HG03469 (cell line): ENCODE data around the gene EIF4E1B.
A peak's percentile ranks its signal among the peaks of the same experiment; 100 is the strongest.

Experiments
- ATAC-seq: cut with Tn5 transposase; IDR thresholded peaks from one replicate; pipeline ENCODE4 v1.9.1; 2021; ENCODE audit warnings: mild to moderate bottlenecking, moderate library complexity, moderate number of reproducible peaks; ENCODE audit not compliant: unreplicated experiment

Gene EIF4E1B

GRCh38 chr5:176644878-176645670, 14.6 kb downstream of the EIF4E1B start:
- no peak for ATAC-seq

GRCh38 chr5:176646049-176646706, 15.7 kb downstream of the EIF4E1B start:
- ATAC-seq, result no peak

GRCh38 chr5:176646707-176647029, 16.2 kb downstream of the EIF4E1B start:
- peak; percentile 3 for ATAC-seq

DNA sequence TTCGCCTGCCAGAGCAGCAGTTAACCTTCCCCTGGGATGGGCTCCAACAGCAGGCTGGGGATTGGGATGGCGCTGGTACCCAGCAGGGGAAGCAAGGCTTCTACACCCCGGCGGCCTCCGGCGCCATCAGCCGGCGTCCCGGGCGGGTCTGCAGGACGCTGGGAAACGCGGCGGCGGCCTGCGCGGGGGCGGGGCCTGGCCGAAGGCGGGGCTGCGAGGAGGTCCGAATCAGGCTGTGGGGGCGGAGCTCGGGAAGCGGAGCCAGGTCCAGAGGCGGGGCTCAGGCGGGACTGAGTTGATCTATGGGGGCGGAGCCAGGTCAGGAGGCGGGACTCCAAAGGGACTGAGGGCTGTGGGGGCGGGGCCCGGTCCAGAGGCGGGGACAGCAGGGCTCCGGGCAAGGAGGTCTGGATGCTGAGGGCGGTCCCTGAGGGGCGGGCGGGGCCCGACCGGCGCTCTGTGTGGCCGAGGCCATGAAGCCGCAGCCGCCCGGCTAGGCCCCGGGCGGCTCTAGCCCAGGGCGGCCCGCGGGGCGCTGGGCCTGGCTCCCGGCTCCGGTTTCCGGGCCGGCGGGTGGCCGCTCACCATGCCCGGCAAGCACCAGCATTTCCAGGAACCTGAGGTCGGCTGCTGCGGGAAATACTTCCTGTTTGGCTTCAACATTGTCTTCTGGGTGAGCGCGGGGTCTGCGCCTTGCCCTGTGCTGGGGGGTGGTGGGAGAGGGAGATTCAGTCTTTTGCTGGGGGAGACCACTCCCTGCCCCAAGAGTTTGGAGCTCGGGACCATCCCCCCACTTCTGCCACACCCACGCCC, 16.8 kb downstream of the EIF4E1B start, which contains the start of gene TSPAN17:
TSPAN17 (plus strand) TSS at position 455 of the 813 bp plus-strand sequence; CDS start at position 587, 132 bp downstream.
- ATAC-seq, result peak; percentile 83

DNA sequence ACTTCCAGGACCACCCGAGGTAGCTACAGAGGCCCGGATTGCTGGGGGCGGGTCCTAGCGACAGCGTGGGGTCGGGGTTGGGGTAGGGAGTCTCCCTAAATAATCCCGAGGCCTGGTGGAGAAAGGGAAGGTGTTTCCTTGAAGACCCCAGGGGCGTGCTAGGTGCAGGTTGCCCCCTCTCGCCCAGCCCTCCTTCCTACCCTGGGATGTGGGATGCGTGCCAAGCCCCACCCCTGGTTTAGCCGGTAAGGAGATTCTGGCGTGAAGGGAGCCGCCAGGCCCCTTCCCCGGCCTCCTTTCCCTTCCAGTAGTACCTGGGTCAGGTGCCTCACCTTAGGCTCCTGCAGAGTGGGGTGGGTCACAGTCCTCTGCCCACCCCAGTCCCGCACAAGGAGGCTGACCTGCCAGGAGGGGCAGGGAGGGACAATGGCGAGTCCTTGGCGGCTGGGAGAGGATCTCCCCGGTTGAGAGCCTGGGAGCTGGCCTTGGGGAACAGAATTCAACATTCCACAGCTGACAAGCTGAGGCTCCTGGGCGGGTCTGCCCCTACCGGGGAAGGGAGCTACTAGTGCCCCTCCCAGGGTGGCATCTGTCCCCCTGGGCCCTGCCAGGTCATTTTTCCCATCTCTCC, 17.5 kb downstream of the EIF4E1B start:
- no peak for ATAC-seq

- ATAC-seq, result no peak
These were observed 18.2 kb downstream of the EIF4E1B start for GRCh38 chr5:176648474-176649194.

DNA sequence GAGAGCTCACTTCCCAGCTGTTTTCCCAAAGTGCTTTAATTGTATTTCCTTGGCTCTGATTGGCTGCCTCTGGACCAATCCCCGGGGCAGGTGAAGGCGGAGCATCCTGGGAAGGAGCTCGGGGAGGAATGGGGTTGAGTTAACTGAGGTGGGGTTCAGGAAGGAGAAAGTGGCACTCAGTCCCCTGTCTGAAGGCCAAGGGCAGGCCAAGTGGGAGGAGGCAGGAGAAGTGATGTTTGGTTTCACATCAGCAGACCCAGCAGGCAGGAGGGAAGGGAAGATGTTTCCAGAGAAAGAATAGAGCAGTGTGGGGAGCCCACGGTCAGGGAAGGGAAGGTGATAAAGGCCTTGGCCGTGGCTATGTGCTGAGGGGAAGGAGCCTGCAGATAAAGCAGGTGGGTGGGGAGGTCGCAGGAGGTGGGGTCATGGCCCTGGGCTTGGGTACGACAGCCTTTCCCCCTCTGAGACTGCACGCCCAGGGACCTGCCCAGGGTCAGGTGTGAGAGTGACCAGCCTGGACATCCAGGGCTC, 19.9 kb downstream of the EIF4E1B start:
- ATAC-seq, result no peak

GRCh38 chr5:176651472-176651980, 21.1 kb downstream of the EIF4E1B start:
- no peak for ATAC-seq

- ATAC-seq, result no peak
These were observed 21.7 kb downstream of the EIF4E1B start for GRCh38 chr5:176652136-176652535.

GRCh38 chr5:176653401-176654385, 23.2 kb downstream of the EIF4E1B start:
- no peak for ATAC-seq

DNA sequence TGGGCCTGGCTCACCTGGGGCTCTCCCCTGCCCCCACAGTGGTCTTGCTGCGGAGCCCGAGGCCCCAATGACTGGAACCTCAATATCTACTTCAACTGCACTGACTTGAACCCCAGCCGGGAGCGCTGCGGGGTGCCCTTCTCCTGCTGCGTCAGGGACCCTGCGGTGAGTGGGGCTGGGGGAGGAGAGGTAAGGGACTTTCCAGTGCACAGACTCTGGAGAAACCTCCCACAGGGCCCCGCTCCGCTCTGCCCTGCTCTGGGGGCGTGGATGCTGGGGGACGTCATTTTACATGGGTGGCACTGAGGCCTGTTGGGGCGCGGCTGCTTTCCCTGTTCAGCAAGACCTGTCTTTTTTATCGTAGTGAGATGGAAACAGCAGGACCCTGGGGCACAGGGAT, 24.4 kb downstream of the EIF4E1B start:
- ATAC-seq, result no peak

- no peak for ATAC-seq
These were observed 26.1 kb downstream of the EIF4E1B start for GRCh38 chr5:176656467-176656990.

- peak; percentile 37 for ATAC-seq
These were observed 27.6 kb downstream of the EIF4E1B start for GRCh38 chr5:176658007-176658599.

DNA sequence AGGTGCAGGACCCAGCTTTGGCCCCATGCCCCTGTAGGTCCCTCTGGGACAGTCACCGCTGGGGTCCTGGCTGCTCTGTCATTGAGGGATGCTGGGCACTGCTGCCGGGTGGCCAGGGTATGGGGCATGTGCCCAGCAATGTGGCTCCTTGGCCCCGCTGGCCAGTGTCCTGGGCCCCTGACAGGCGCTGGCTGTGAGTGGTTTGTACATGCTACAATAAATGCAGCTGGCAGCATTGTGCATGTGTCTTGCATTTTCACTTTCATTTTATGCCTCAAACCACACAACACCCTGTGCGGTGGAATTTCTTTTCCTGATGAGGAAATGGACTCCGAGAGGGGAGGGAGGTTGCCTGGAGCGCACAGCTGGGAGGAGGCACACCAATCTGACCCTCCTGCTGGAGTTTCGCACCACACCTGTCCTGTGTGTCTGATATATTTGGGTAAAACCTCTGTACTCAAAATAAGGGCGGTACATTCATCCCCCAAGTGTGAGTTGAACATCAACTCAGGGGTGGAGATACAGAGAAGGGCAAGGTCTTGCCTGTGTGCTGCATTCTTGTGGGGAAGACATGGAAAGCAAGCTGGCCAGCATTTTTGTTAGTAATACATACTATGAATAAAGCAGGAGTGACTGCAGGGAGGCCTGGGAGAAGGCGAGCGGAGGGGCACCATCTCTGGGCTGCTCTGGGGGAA, 28.5 kb downstream of the EIF4E1B start:
- no peak for ATAC-seq

DNA sequence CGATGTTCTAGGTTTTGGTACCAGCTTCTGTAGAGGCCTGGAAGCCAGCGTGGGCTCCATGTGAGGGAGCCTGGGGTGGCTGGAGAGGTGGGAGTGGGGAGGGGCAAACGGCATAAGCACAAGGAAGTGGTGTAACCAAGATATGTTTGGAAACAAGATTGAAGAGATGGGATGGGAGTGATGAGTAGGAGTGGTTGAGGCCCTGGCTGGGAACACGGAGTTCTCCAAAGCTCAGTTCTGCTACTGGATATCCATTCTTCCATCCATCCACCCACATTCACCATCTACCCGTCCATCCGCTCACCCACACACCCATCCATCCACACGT, 29.0 kb downstream of the EIF4E1B start:
- ATAC-seq, result no peak

DNA sequence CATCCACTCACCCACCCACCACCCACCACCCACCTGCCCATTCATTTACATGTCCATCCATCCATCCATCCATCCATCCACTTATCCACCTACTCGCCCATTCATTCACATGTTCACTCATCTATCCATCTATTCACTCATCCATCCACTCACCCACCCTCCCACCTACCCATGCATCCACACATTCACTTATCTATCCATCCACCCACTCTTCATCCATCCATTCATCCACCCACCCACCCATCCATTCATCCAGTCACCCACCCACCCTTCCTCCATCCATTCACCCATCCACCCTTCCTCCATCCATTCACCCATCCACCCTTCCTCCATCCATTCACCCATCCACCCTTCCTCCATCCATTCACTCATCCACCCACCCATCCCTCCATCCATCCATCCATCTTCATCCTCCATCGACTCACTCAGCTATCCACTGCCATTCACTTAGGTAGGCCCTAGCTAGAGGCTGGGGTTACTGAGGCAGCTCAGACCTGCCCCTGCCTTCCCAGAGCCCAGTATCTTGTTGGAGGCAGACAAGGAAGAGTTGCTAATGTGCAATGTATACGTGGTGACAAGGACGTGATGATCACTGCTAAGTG, 29.5 kb downstream of the EIF4E1B start:
- ATAC-seq, result no peak

GRCh38 chr5:176660530-176660859, 30.0 kb downstream of the EIF4E1B start:
- no peak for ATAC-seq
